HG03064 (cell line): ENCODE results near the gene RECQL5.
A peak's percentile ranks its signal among the peaks of the same experiment; 100 is the strongest.
"Not testable (repeated sequence)": the region's sequence is repeated elsewhere in the genome, so short reads cannot be mapped to it uniquely, and the experiment has no call there.

ENCODE experiments used
- ATAC-seq: cut with Tn5 transposase; IDR thresholded peaks from one replicate; pipeline ENCODE4 v1.9.1; 2021; ENCODE audit warnings: low read depth; ENCODE audit not compliant: unreplicated experiment

Gene RECQL5

DNA sequence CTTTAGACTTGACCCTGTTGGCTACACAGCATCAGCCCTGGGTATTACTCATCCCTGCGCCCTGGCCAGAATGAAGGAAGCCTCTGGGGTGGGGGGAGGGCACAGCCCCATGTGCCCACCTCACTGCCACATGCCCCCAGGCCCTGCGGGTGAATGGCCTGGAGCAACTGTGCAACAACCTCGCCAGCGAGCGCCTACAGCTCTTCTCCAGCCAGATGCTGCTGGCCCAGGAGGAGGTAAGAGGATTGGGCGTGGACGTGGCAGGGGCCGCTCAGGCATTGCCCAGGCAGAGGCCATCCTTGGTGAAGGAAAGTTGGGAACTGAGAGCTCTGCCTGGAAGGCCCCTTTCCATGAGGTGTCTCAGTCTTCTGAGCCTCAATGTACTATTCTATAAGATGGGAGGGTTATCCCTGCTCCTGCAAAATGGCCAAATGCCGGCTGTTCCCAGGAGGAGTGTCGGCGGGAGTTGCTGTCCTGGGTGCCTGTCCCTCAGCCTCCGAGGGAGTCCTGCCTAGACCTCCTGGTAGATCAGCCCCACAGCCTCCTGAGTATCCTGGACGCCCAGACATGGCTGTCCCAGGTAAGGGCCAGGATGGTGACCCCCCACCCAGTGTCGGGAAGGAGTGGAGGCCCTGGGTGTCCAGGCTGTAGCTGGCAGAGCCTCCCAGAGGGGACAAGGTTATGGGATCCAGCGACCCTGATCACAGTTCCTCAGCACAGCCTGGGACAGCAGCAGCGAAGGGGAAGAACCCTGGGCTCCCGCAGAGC lies 70.5 kb downstream of the RECQL5 start:
- ATAC-seq: no peak

GRCh38 chr17:75595920-75596313 lies 71.0 kb downstream of the RECQL5 start:
- ATAC-seq: no peak

DNA sequence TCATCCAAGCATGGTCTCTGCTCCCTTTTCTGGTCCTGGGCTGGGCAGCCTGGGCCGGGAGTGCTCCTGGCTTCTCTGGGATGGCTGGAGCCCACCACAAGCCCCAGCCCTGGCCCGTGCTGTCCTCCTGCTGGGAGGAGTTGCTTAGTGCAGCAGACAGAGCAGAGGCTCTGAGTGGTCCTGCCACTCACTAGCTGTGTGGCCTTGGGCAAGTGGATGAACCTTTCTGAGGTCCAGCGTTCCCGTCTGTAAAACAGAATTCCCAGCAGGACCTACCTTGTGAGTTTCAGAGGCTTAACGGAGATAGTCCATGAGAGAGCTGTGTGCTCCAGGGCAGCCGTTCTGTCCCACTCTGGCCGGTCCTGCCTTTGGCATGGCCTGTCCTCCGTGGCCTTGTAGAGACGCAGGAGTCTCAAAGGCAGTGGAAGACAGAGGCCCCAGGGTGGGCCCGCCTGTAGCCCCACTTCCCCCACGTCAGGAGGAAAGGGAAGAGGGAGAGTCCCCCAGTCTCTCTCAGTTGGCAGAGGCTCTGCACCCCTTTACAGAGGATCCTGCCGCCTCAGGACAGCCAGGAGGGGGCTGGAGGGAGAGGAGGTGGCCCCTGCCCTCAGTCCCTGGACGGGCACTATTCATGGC lies 71.6 kb downstream of the RECQL5 start:
- ATAC-seq: no peak

GRCh38 chr17:75594499-75595283 lies 72.3 kb downstream of the RECQL5 start:
- ATAC-seq: no peak

DNA sequence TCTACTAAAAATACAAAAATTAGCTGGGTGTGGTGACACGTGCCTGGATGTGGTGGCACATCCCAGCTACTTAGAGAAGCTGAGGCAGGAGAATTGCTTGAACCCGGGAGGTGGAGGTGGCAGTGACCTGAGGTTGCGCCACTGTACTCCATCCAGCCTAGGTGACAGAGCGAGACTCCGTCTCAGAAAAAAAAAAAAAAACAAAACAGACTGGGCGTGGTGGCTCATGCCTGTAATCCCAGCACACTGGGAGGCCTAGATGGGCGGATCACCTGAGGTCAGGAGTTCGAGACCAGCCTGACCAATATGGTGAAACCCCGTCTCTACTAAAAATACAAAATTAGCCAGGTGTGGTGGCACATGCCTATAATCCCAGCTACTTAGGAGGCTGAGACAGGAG lies 73.5 kb downstream of the RECQL5 start:
- not testable (repeated sequence) for ATAC-seq

DNA sequence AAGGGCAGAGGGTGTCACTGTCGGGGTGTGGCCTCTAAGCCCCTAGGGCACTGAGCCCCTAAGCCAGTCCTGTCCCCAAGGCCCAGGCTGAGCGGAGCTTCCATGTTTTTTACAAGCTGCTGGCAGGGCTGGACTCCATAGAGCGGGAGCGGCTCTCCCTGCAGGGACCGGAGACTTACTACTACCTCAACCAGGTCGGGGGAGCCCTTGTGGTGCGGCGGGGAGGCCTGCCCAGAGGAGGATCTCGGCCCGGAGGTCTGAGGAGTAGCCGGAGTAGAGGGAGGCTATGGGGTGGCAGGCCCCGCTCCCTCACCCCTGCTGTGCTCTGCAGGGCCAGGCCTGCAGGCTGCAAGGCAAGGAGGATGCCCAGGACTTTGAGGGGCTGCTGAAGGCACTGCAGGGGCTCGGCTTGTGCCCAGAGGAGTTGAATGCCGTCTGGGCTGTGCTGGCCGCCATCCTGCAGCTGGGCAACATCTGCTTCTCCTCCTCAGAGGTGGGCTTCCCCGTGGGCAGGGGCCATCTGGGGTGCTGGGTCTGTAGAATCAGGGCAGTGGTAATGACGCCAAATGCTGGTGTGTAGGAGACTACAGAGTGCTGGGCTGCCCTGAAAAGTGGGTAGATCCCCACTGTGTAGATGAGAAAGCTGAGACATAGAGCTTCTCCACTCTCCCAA lies 74.5 kb downstream of the RECQL5 start:
- no peak for ATAC-seq

GRCh38 chr17:75591722-75592302 lies 75.1 kb downstream of the RECQL5 start:
- ATAC-seq: no peak

GRCh38 chr17:75590849-75591721 lies 75.9 kb downstream of the RECQL5 start:
- no peak for ATAC-seq

- ATAC-seq: no peak
Observed at GRCh38 chr17:75590314-75590761, 76.6 kb downstream of the RECQL5 start.

GRCh38 chr17:75589919-75590303 lies 77.0 kb downstream of the RECQL5 start:
- ATAC-seq: no peak

DNA sequence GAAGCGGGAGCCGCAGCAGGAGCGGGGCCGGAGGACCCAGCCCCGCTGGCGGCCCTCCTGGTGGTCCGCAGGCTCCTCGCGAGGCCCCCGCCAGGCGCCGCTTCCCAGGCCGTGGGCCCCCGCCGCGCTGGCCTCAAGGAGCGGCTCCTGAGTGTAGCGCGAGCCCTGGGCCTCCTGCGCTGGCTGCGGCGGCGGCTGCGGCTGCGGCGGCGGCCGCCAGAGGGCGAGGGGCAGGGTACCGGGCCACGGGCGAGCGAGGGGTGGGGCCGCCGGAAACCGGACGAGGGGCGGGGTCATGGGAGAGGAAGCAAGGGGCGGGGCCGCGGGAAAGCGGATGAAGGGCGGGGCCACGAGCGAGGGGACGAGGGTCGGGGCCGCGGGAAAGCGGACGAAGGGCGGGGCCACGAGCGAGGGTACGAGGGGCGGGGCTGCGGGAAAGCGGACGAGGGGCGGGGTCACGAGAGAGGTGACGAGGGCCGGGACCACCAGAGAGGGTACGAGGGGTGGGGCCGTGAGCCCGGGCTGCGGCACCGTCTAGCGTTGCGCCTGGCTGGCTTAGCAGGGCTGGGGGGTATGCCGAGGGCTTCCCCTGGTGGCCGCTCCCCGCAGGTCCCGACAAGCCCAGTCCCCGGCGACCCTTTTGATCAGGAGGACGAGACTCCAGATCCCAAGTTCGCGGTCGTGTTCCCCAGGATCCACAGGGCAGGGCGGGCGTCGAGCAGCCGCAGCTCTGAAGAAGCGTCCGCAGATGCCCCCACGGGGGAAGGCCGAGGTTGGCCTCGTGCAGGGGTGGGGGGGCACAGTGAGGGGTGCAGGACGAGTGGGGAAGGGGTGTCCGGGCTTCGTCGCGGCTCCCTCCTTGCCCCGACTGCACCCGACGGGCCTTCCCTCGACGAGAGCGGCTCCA lies 77.7 kb downstream of the RECQL5 start:
- peak; percentile 58 for ATAC-seq

GRCh38 chr17:75588596-75589011 lies 78.3 kb downstream of the RECQL5 start:
- peak; percentile 16 for ATAC-seq

DNA sequence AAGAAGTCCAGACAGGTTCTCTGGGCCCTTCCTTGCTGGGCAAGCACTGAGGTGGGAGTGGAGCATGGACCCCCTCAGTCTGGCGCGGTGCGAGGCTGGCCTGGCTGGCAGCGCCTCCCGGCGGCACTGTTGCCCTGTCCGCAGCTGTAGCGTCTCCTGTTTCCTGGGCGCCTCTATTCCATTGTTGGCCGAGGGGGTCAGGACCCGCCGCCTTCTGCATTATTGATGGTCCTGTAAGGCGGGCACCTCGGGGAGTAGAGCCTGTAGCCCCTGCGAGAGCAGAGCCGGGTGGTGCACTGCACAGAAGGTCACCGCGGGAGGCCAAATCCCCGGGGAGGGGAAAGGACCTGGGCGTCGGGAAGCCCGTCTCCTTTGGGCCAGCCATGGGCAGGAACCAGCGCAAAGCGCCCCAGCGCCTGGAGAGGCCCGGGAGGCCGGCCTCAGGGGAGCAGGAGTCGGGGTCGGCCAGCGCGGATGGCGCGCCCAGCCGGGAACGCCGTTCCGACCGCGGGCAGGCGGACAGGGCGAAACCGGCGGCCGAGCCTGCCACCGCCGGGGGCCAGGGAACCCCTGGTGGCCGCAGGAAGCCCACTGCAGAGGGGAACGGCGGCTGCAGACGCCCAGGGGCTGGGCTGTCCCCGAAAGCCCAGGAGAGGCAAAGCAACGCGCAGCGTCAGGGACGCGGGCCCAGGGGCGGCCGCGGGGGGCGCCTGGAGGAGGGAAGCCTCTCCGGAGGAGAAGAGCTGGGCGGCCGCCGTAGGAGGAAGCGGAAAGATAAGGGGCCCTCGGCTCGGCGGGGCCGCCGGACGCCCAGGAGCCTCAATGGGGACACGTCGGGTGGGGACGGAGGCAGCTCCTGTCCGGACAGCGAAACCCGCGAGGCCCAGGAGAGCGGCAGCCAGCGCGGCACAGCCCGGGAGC lies 79.0 kb downstream of the RECQL5 start, which contains the start of gene MYO15B:
TSS of gene MYO15B (plus strand) at position 126 of the 921 bp plus-strand sequence. CDS start at position 384, 258 bp downstream.
- ATAC-seq: peak; percentile 4

DNA sequence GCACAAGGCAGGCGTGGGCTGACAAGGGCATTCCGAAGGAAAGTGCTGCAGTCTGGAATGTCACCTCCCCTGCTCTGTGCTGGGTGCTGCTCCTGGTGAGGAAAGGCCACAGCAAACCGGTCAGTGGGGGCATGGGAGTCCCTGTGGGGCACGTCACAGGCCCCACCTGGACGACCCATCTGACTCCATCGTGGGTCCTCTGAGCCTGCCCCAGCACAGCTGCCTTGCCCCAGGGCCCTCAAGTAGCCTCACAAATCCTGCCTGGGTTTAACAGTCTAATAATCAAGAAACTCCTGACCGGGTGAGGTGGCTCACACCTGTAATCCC lies 82.1 kb downstream of the RECQL5 start:
- no peak for ATAC-seq

- not testable (repeated sequence) for ATAC-seq
Observed at GRCh38 chr17:75583197-75583596, 83.8 kb downstream of the RECQL5 start.

GRCh38 chr17:75581121-75581725 lies 85.7 kb downstream of the RECQL5 start:
- ATAC-seq: not testable (repeated sequence)
